ENCODE measurements around the gene SSUH2.
"Not testable (repeated sequence)": the region's sequence is repeated elsewhere in the genome, so short reads cannot be mapped to it uniquely, and the experiment has no call there.

The SSUH2 gene

GRCh38 chr3:8593021-8593827 lies 51.4 kb downstream of the SSUH2 start:
- TF ChIP-seq CTCF (conservative IDR thresholded peaks at IDR 0.05), result no peak
- no peak for TF ChIP-seq ZFX (IDR thresholded peaks at IDR 0.05)

GRCh38 chr3:8589880-8590556 lies 54.6 kb downstream of the SSUH2 start:
- no peak overlapping the region for H3K27ac ChIP-seq

More at GRCh38 chr3:8593021-8593827, 51.4 kb downstream of the SSUH2 start:
- H3K27ac ChIP-seq, result no peak overlapping the region

GRCh38 chr3:8584661-8585060 lies 59.9 kb downstream of the SSUH2 start:
- TF ChIP-seq CTCF (conservative IDR thresholded peaks at IDR 0.05) (no peak), ZFX (IDR thresholded peaks at IDR 0.05) (no peak)
- H3K27ac ChIP-seq, result no peak overlapping the region

More at GRCh38 chr3:8589880-8590556, 54.6 kb downstream of the SSUH2 start:
- TF ChIP-seq CTCF (conservative IDR thresholded peaks at IDR 0.05), result no peak
- no peak for TF ChIP-seq ZFX (IDR thresholded peaks at IDR 0.05)

GRCh38 chr3:8581806-8582445 lies 62.7 kb downstream of the SSUH2 start:
- TF ChIP-seq CTCF (conservative IDR thresholded peaks at IDR 0.05) (no peak), ZFX (IDR thresholded peaks at IDR 0.05) (no peak)
- no peak overlapping the region for H3K27ac ChIP-seq

- TF ChIP-seq CTCF (conservative IDR thresholded peaks at IDR 0.05), result no peak
- TF ChIP-seq ZFX (IDR thresholded peaks at IDR 0.05), result no peak
- no peak overlapping the region for H3K27ac ChIP-seq
Measured at GRCh38 chr3:8581373-8581772, 63.2 kb downstream of the SSUH2 start.

- not testable (repeated sequence) for H3K27ac ChIP-seq
Measured at GRCh38 chr3:8580434-8580833, 64.2 kb downstream of the SSUH2 start.

GRCh38 chr3:8579943-8580342 lies 64.7 kb downstream of the SSUH2 start:
- TF ChIP-seq CTCF (conservative IDR thresholded peaks at IDR 0.05), result no peak
- no peak for TF ChIP-seq ZFX (IDR thresholded peaks at IDR 0.05)
- H3K27ac ChIP-seq, result no peak overlapping the region

Data from C4-2B (cell line).